ENCODE data around the gene NUP35.

The NUP35 gene

GRCh38 chr2:183089192-183089851 lies 34.9 kb upstream of the NUP35 start:
- TF ChIP-seq CTCF (IDR thresholded peaks at IDR 0.05; ENCODE audit: borderline replicate concordance, control extremely low read depth, extremely low read depth, insufficient read depth, missing control alignments), result no peak
- in situ Hi-C loops (cut with MboI; ENCODE audit: low sequenced_read_pairs, unreplicated experiment), result no loop called here
- no peak for DNase-seq (ENCODE audit: low spot score)

GRCh38 chr2:183091318-183091953 lies 32.8 kb upstream of the NUP35 start:
- TF ChIP-seq CTCF (IDR thresholded peaks at IDR 0.05; ENCODE audit: borderline replicate concordance, control extremely low read depth, extremely low read depth, insufficient read depth, missing control alignments), result no peak
- in situ Hi-C loops (cut with MboI; ENCODE audit: low sequenced_read_pairs, unreplicated experiment), result no loop called here
- DNase-seq (ENCODE audit: low spot score), result no peak

- TF ChIP-seq CTCF (IDR thresholded peaks at IDR 0.05; ENCODE audit: borderline replicate concordance, control extremely low read depth, extremely low read depth, insufficient read depth, missing control alignments), result no peak
- DNase-seq (ENCODE audit: low spot score), result no peak
- in situ Hi-C loops (cut with MboI; ENCODE audit: low sequenced_read_pairs, unreplicated experiment), result no loop called here
Observed at GRCh38 chr2:183091954-183092345, 32.3 kb upstream of the NUP35 start.

- peak; percentile 40 for DNase-seq (ENCODE audit: low spot score)
- in situ Hi-C loops (cut with MboI; ENCODE audit: low sequenced_read_pairs, unreplicated experiment), result no loop called here
Observed at GRCh38 chr2:183093857-183094657, 30.2 kb upstream of the NUP35 start.

GRCh38 chr2:183105402-183106134 lies 18.7 kb upstream of the NUP35 start:
- TF ChIP-seq CTCF (IDR thresholded peaks at IDR 0.05; ENCODE audit: borderline replicate concordance, control extremely low read depth, extremely low read depth, insufficient read depth, missing control alignments), result no peak
- in situ Hi-C loops (cut with MboI; ENCODE audit: low sequenced_read_pairs, unreplicated experiment), result no loop called here

More at GRCh38 chr2:183093857-183094657, 30.2 kb upstream of the NUP35 start:
- TF ChIP-seq CTCF (IDR thresholded peaks at IDR 0.05; ENCODE audit: borderline replicate concordance, control extremely low read depth, extremely low read depth, insufficient read depth, missing control alignments), result peak; percentile 10

GRCh38 chr2:183112577-183112976 lies 11.7 kb upstream of the NUP35 start:
- in situ Hi-C loops (cut with MboI; ENCODE audit: low sequenced_read_pairs, unreplicated experiment), result no loop called here
- TF ChIP-seq CTCF (IDR thresholded peaks at IDR 0.05; ENCODE audit: borderline replicate concordance, control extremely low read depth, extremely low read depth, insufficient read depth, missing control alignments), result no peak
- no peak for DNase-seq (ENCODE audit: low spot score)

More at GRCh38 chr2:183105402-183106134, 18.7 kb upstream of the NUP35 start:
- no peak for DNase-seq (ENCODE audit: low spot score)

Measured in GM13976 (cell line).